OCI-LY1 (cell line): ENCODE data around the gene FRMD4A.

Source experiments
- EZH2 ChIP-seq: fragments of 200-600 bp; sonication (generic), shearing (Covaris generic); IDR thresholded peaks from 2 replicates; pipeline ENCODE4 v1.8.0; 2017; ENCODE audit warnings: borderline replicate concordance, mixed run types, mild to moderate bottlenecking, antibody characterized with exemption, low read length, moderate library complexity, mixed read lengths
- TF ChIP-seq, protein P1 (sequence below): fragments of 200-600 bp; sonication (generic), shearing (Covaris generic); IDR thresholded peaks from 2 replicates; pipeline ENCODE4 v1.5.1; 2017; ENCODE audit warnings: mild to moderate bottlenecking, antibody characterized with exemption, low read length, moderate library complexity, mixed read lengths

DNA sequence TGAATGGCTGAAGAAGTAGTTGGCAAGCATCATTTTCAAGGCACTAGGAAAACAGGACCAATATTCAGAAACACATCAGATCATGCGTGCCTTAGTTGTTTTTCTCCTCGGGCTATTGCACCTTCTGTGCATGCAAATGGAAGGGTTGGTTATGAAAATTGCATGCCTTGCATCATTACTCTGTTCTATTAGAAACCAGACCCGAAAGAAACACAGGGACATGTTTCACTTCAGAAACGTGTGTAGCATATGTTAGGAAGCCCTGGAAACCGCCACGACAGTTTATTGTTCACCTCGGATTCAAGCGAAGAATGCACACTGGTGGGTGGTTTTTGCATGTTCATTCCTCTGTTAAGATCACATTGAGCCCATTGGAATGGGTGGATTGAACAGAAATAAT lies 214.7 kb downstream of the FRMD4A start:
- TF ChIP-seq, protein P1, sequence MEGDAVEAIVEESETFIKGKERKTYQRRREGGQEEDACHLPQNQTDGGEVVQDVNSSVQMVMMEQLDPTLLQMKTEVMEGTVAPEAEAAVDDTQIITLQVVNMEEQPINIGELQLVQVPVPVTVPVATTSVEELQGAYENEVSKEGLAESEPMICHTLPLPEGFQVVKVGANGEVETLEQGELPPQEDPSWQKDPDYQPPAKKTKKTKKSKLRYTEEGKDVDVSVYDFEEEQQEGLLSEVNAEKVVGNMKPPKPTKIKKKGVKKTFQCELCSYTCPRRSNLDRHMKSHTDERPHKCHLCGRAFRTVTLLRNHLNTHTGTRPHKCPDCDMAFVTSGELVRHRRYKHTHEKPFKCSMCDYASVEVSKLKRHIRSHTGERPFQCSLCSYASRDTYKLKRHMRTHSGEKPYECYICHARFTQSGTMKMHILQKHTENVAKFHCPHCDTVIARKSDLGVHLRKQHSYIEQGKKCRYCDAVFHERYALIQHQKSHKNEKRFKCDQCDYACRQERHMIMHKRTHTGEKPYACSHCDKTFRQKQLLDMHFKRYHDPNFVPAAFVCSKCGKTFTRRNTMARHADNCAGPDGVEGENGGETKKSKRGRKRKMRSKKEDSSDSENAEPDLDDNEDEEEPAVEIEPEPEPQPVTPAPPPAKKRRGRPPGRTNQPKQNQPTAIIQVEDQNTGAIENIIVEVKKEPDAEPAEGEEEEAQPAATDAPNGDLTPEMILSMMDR, result no peak
- TF ChIP-seq EZH2, result no peak
